Measurements from ENCODE around the gene MADCAM1.

DNA sequence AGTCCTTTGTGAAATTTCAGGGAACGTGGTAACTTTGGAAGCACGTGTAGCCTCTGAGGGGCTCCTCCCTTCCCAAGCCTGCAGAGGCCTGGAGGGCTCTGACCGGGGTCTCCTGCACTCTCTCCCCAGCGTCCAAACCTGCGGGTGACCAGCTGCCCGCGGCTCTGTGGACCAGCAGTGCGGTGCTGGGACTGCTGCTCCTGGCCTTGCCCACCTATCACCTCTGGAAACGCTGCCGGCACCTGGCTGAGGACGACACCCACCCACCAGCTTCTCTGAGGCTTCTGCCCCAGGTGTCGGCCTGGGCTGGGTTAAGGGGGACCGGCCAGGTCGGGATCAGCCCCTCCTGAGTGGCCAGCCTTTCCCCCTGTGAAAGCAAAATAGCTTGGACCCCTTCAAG lies 8.3 kb downstream of the MADCAM1 start:
- TF ChIP-seq, protein P1, sequence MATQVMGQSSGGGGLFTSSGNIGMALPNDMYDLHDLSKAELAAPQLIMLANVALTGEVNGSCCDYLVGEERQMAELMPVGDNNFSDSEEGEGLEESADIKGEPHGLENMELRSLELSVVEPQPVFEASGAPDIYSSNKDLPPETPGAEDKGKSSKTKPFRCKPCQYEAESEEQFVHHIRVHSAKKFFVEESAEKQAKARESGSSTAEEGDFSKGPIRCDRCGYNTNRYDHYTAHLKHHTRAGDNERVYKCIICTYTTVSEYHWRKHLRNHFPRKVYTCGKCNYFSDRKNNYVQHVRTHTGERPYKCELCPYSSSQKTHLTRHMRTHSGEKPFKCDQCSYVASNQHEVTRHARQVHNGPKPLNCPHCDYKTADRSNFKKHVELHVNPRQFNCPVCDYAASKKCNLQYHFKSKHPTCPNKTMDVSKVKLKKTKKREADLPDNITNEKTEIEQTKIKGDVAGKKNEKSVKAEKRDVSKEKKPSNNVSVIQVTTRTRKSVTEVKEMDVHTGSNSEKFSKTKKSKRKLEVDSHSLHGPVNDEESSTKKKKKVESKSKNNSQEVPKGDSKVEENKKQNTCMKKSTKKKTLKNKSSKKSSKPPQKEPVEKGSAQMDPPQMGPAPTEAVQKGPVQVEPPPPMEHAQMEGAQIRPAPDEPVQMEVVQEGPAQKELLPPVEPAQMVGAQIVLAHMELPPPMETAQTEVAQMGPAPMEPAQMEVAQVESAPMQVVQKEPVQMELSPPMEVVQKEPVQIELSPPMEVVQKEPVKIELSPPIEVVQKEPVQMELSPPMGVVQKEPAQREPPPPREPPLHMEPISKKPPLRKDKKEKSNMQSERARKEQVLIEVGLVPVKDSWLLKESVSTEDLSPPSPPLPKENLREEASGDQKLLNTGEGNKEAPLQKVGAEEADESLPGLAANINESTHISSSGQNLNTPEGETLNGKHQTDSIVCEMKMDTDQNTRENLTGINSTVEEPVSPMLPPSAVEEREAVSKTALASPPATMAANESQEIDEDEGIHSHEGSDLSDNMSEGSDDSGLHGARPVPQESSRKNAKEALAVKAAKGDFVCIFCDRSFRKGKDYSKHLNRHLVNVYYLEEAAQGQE (IDR thresholded peaks at IDR 0.05; ENCODE audit: insufficient read depth in 1 of 2, low read depth in 2 of 2, low read length in 2 of 2) = no peak
- TF ChIP-seq POLR2AphosphoS5 (IDR thresholded peaks at IDR 0.05; ENCODE audit: low read depth, low read length) (no peak), SIN3A (IDR thresholded peaks at IDR 0.05; ENCODE audit: borderline replicate concordance, insufficient read depth, low read length) (no peak), TAF1 (IDR thresholded peaks at IDR 0.05; ENCODE audit: borderline replicate concordance, insufficient read depth, low read length) (no peak), FOXP2 (optimal IDR thresholded peaks at IDR 0.05; ENCODE audit: borderline replicate concordance, extremely low read depth, extremely low read length, insufficient read depth) (no peak)

Data from PFSK-1 (cell line).